ENCODE measurements around the gene FSIP1.

Gene FSIP1

GRCh38 chr15:39736412-39737195 lies 46.0 kb downstream of the FSIP1 start:
- no peaks in the 10 kb centered on the region for H3K79me1 ChIP-seq (replicated peaks; ENCODE audit: low read length, poor library complexity, severe bottlenecking)
- no peak for DNase-seq
- H2AFZ ChIP-seq (ENCODE audit: low read depth, low read length): no peak overlapping the region
- H2AK5ac ChIP-seq (ENCODE audit: low read length, severe bottlenecking): no peak overlapping the region
- H4K91ac ChIP-seq (ENCODE audit: low read length): no peak overlapping the region
- H3K4ac ChIP-seq (ENCODE audit: low read depth in 1 of 2, low read length in 2 of 2): no peak overlapping the region
- no peaks in the 10 kb centered on the region for H3K9me3 ChIP-seq (ENCODE audit: control insufficient read depth, low read length)
- H3K9ac ChIP-seq (ENCODE audit: low read length): no peak overlapping the region
- no peaks in the 10 kb centered on the region for H3K27me3 ChIP-seq (ENCODE audit: control insufficient read depth in 1 of 2, insufficient read depth in 1 of 2, low read length in 2 of 2)
- WGBS: 93% methylated on average over 6 of the region's 6 CpGs
- H3K4me3 ChIP-seq (ENCODE audit: insufficient read depth in 1 of 2, low read depth in 1 of 2, low read length in 2 of 2): no peak overlapping the region
- H3K36me3 ChIP-seq (ENCODE audit: control insufficient read depth in 1 of 2, insufficient read depth in 2 of 2, low read depth in 1 of 2, low read length in 2 of 2): no peaks in the 10 kb centered on the region
- no peak overlapping the region for H2BK12ac ChIP-seq (ENCODE audit: low read length in 2 of 2)
- no peak overlapping the region for H2BK5ac ChIP-seq (ENCODE audit: low read depth, low read length, poor library complexity, severe bottlenecking)
- no peak overlapping the region for H3K4me2 ChIP-seq (ENCODE audit: low read length, poor library complexity, severe bottlenecking)
- H3K27ac ChIP-seq (ENCODE audit: low read length, poor library complexity, severe bottlenecking): no peak overlapping the region
- no peak overlapping the region for H3K18ac ChIP-seq (ENCODE audit: low read depth in 1 of 2, low read length in 2 of 2)
- H3K14ac ChIP-seq (ENCODE audit: low read length in 2 of 2): no peak overlapping the region
- H3K23ac ChIP-seq (ENCODE audit: low read length in 2 of 2): no peak overlapping the region
- H2BK15ac ChIP-seq (ENCODE audit: low read depth, poor library complexity, severe bottlenecking): no peak overlapping the region
- H3K4me1 ChIP-seq (ENCODE audit: control insufficient read depth, insufficient read depth, low read depth, low read length): no peaks in the 10 kb centered on the region
- no peak overlapping the region for H2BK120ac ChIP-seq (ENCODE audit: low read depth, low read length)
- no peak overlapping the region for H4K8ac ChIP-seq (ENCODE audit: low read length)

DNA sequence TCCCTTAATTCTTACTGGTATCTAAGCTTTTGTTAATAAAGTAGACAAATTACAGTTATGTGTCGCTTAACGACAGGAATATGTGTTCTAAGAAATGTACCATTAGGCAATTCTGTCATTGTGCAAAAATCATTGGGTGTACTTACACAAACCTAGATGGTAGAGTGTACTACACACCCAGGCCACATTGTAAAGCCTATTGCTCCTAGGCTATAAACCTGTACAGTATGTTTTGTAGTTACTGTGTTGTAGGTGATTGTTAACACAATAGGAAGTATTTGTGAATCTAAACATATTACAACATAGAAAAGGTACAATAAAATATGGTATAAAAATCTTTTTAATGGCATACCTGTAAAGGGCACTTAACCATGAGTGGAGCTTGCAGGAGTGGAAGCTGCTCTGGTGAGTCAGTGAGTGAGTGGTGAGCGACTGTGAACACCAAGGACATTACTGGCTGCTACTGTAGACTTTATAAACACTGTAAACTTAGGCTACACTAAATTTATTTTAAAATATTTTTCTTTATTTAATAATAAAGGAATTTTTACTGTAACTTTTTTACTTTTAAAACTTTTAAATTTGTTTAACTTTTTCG lies 47.4 kb downstream of the FSIP1 start:
- no peak for DNase-seq
- H3K79me1 ChIP-seq (replicated peaks; ENCODE audit: low read length, poor library complexity, severe bottlenecking): no peaks in the 10 kb centered on the region

DNA sequence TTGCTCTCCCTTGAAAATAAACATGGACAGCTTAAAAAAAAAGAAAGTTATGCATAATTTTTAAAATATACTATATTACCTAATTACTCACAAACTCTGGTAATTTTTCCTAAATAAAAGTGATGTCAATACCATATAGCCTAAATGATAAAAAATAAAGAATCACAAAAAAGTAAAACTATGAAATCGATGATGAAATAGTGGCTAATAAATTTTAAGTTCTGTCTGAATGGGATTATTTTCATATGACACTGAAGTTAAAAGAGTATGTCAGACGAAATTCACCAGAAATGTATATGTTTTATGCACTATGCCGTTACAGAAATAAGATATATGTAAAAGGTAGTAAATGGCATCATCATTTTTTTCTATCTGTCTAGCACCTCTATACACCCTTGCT lies 51.4 kb downstream of the FSIP1 start:
- H3K4ac ChIP-seq (ENCODE audit: low read depth in 1 of 2, low read length in 2 of 2): no peak overlapping the region
- H3K4me1 ChIP-seq (ENCODE audit: control insufficient read depth, insufficient read depth, low read depth, low read length): peaks cover 3% of the 10 kb centered on the region
- no peaks in the 10 kb centered on the region for H3K27me3 ChIP-seq (ENCODE audit: control insufficient read depth in 1 of 2, insufficient read depth in 1 of 2, low read length in 2 of 2)
- no peaks in the 10 kb centered on the region for H3K36me3 ChIP-seq (ENCODE audit: control insufficient read depth in 1 of 2, insufficient read depth in 2 of 2, low read depth in 1 of 2, low read length in 2 of 2)
- H2AK5ac ChIP-seq (ENCODE audit: low read length, severe bottlenecking): no peak overlapping the region
- no peak for DNase-seq
- no peak overlapping the region for H3K14ac ChIP-seq (ENCODE audit: low read length in 2 of 2)
- H3K9ac ChIP-seq (ENCODE audit: low read length): no peak overlapping the region
- no peak overlapping the region for H3K23ac ChIP-seq (ENCODE audit: low read length in 2 of 2)
- H3K9me3 ChIP-seq (ENCODE audit: control insufficient read depth, low read length): no peaks in the 10 kb centered on the region
- no peak overlapping the region for H2AFZ ChIP-seq (ENCODE audit: low read depth, low read length)
- no peak overlapping the region for H4K91ac ChIP-seq (ENCODE audit: low read length)
- no peak overlapping the region for H2BK5ac ChIP-seq (ENCODE audit: low read depth, low read length, poor library complexity, severe bottlenecking)
- H2BK15ac ChIP-seq (ENCODE audit: low read depth, poor library complexity, severe bottlenecking): no peak overlapping the region
- H2BK12ac ChIP-seq (ENCODE audit: low read length in 2 of 2): no peak overlapping the region
- no peak overlapping the region for H3K4me3 ChIP-seq (ENCODE audit: insufficient read depth in 1 of 2, low read depth in 1 of 2, low read length in 2 of 2)
- H3K27ac ChIP-seq (ENCODE audit: low read length, poor library complexity, severe bottlenecking): no peak overlapping the region
- no peaks in the 10 kb centered on the region for H3K79me1 ChIP-seq (replicated peaks; ENCODE audit: low read length, poor library complexity, severe bottlenecking)
- no peak overlapping the region for H3K18ac ChIP-seq (ENCODE audit: low read depth in 1 of 2, low read length in 2 of 2)
- no peak overlapping the region for H2BK120ac ChIP-seq (ENCODE audit: low read depth, low read length)
- 94% methylated on average over 2 of the region's 3 CpGs for WGBS
- no peak overlapping the region for H4K8ac ChIP-seq (ENCODE audit: low read length)
- H3K4me2 ChIP-seq (ENCODE audit: low read length, poor library complexity, severe bottlenecking): no peak overlapping the region

More for the DNA sequence above, 47.4 kb downstream of the FSIP1 start:
- H2BK15ac ChIP-seq (ENCODE audit: low read depth, poor library complexity, severe bottlenecking): no peak overlapping the region
- no peak overlapping the region for H3K23ac ChIP-seq (ENCODE audit: low read length in 2 of 2)
- no peak overlapping the region for H2BK5ac ChIP-seq (ENCODE audit: low read depth, low read length, poor library complexity, severe bottlenecking)
- H2AK5ac ChIP-seq (ENCODE audit: low read length, severe bottlenecking): no peak overlapping the region
- H2BK120ac ChIP-seq (ENCODE audit: low read depth, low read length): no peak overlapping the region
- no peak overlapping the region for H3K14ac ChIP-seq (ENCODE audit: low read length in 2 of 2)
- no peak overlapping the region for H4K91ac ChIP-seq (ENCODE audit: low read length)
- H3K4ac ChIP-seq (ENCODE audit: low read depth in 1 of 2, low read length in 2 of 2): no peak overlapping the region
- no peak overlapping the region for H3K27ac ChIP-seq (ENCODE audit: low read length, poor library complexity, severe bottlenecking)
- H3K18ac ChIP-seq (ENCODE audit: low read depth in 1 of 2, low read length in 2 of 2): no peak overlapping the region
- H3K9me3 ChIP-seq (ENCODE audit: control insufficient read depth, low read length): no peaks in the 10 kb centered on the region
- H3K27me3 ChIP-seq (ENCODE audit: control insufficient read depth in 1 of 2, insufficient read depth in 1 of 2, low read length in 2 of 2): no peaks in the 10 kb centered on the region
- H3K4me2 ChIP-seq (ENCODE audit: low read length, poor library complexity, severe bottlenecking): no peak overlapping the region
- H4K8ac ChIP-seq (ENCODE audit: low read length): no peak overlapping the region
- no peak overlapping the region for H3K9ac ChIP-seq (ENCODE audit: low read length)
- H2AFZ ChIP-seq (ENCODE audit: low read depth, low read length): no peak overlapping the region
- no peak overlapping the region for H3K4me3 ChIP-seq (ENCODE audit: insufficient read depth in 1 of 2, low read depth in 1 of 2, low read length in 2 of 2)
- WGBS: no CpG with 5 or more reads among the region's 4 CpGs
- no peaks in the 10 kb centered on the region for H3K4me1 ChIP-seq (ENCODE audit: control insufficient read depth, insufficient read depth, low read depth, low read length)
- H2BK12ac ChIP-seq (ENCODE audit: low read length in 2 of 2): no peak overlapping the region
- no peaks in the 10 kb centered on the region for H3K36me3 ChIP-seq (ENCODE audit: control insufficient read depth in 1 of 2, insufficient read depth in 2 of 2, low read depth in 1 of 2, low read length in 2 of 2)

- Histone ChIP-seq H2BK15ac (ENCODE audit: low read depth, poor library complexity, severe bottlenecking) (no peak overlapping the region), H2BK12ac (ENCODE audit: low read length in 2 of 2) (no peak overlapping the region)
- 93% methylated on average over 5 of the region's 5 CpGs for whole genome bisulfite sequencing
Measured at GRCh38 chr15:39730552-39730951, 52.1 kb downstream of the FSIP1 start.

More at GRCh38 chr15:39730552-39730951, 52.1 kb downstream of the FSIP1 start:
- Histone ChIP-seq H3K23ac (ENCODE audit: low read length in 2 of 2) (no peak overlapping the region), H3K14ac (ENCODE audit: low read length in 2 of 2) (no peak overlapping the region), H2AK5ac (ENCODE audit: low read length, severe bottlenecking) (no peak overlapping the region), H4K91ac (ENCODE audit: low read length) (no peak overlapping the region), H3K9me3 (ENCODE audit: control insufficient read depth, low read length) (no peaks in the 10 kb centered on the region), H3K9ac (ENCODE audit: low read length) (no peak overlapping the region), H4K8ac (ENCODE audit: low read length) (no peak overlapping the region), H3K4me1 (ENCODE audit: control insufficient read depth, insufficient read depth, low read depth, low read length) (peaks cover 3% of the 10 kb centered on the region), H3K4ac (ENCODE audit: low read depth in 1 of 2, low read length in 2 of 2) (no peak overlapping the region), H3K36me3 (ENCODE audit: control insufficient read depth in 1 of 2, insufficient read depth in 2 of 2, low read depth in 1 of 2, low read length in 2 of 2) (no peaks in the 10 kb centered on the region), H3K27ac (ENCODE audit: low read length, poor library complexity, severe bottlenecking) (no peak overlapping the region), H3K79me1 (replicated peaks; ENCODE audit: low read length, poor library complexity, severe bottlenecking) (no peaks in the 10 kb centered on the region), H2AFZ (ENCODE audit: low read depth, low read length) (no peak overlapping the region), H2BK5ac (ENCODE audit: low read depth, low read length, poor library complexity, severe bottlenecking) (no peak overlapping the region), H2BK120ac (ENCODE audit: low read depth, low read length) (no peak overlapping the region), H3K4me2 (ENCODE audit: low read length, poor library complexity, severe bottlenecking) (no peak overlapping the region), H3K4me3 (ENCODE audit: insufficient read depth in 1 of 2, low read depth in 1 of 2, low read length in 2 of 2) (no peak overlapping the region), H3K18ac (ENCODE audit: low read depth in 1 of 2, low read length in 2 of 2) (no peak overlapping the region), H3K27me3 (ENCODE audit: control insufficient read depth in 1 of 2, insufficient read depth in 1 of 2, low read length in 2 of 2) (no peaks in the 10 kb centered on the region)
- no peak for DNase-seq
